HEK293T (cell line): Measurements from ENCODE around the gene ZNF429.

ENCODE experiments used
- ARNT ChIP-seq: fragments of 450-650 bp; IDR thresholded peaks from 2 replicates; pipeline ENCODE4 v1.6.1; 2017; ENCODE audit warnings: mild to moderate bottlenecking
- BHLHE40 ChIP-seq: fragments of 450-650 bp; IDR thresholded peaks from 2 replicates; pipeline ENCODE4 v1.6.1; 2016; ENCODE audit warnings: mild to moderate bottlenecking, moderate library complexity, borderline replicate concordance
- CTBP1 ChIP-seq: fragments of 450-650 bp; IDR thresholded peaks from 2 replicates; pipeline ENCODE4 v1.6.1; 2016; ENCODE audit warnings: borderline replicate concordance
- ELF4 ChIP-seq: fragments of 450-650 bp; IDR thresholded peaks from 2 replicates; pipeline ENCODE4 v1.6.1; 2017; ENCODE audit warnings: antibody characterized with exemption
- FOXA1 ChIP-seq: fragments of 450-650 bp; IDR thresholded peaks from 2 replicates; pipeline ENCODE4 v1.6.1; 2016; ENCODE audit warnings: mild to moderate bottlenecking
- FOXM1 ChIP-seq: fragments of 450-650 bp; IDR thresholded peaks from 2 replicates; pipeline ENCODE4 v1.6.1; 2017; ENCODE audit warnings: mild to moderate bottlenecking, borderline replicate concordance
- HDGF ChIP-seq: fragments of 450-650 bp; IDR thresholded peaks from 2 replicates; pipeline ENCODE4 v1.6.1; 2017; ENCODE audit warnings: antibody characterized with exemption, borderline replicate concordance
- L3MBTL2 ChIP-seq: fragments of 450-650 bp; conservative IDR thresholded peaks from 2 replicates; pipeline ENCODE4 v1.6.1; 2016; ENCODE audit warnings: mild to moderate bottlenecking
- LEF1 ChIP-seq: fragments of 450-650 bp; IDR thresholded peaks from 2 replicates; pipeline ENCODE4 v1.6.1; 2017; ENCODE audit warnings: mild to moderate bottlenecking, borderline replicate concordance
- NFRKB ChIP-seq: fragments of 450-650 bp; IDR thresholded peaks from 2 replicates; pipeline ENCODE4 v1.6.1; 2016; ENCODE audit warnings: mild to moderate bottlenecking, moderate library complexity
- PKNOX1 ChIP-seq: fragments of 450-650 bp; IDR thresholded peaks from 2 replicates; pipeline ENCODE4 v1.6.1; 2016
- SP1 ChIP-seq: fragments of 450-650 bp; IDR thresholded peaks from 2 replicates; pipeline ENCODE4 v1.6.1; 2017
- ZNF384 ChIP-seq: fragments of 450-650 bp; IDR thresholded peaks from 2 replicates; pipeline ENCODE4 v1.6.1; 2016

DNA sequence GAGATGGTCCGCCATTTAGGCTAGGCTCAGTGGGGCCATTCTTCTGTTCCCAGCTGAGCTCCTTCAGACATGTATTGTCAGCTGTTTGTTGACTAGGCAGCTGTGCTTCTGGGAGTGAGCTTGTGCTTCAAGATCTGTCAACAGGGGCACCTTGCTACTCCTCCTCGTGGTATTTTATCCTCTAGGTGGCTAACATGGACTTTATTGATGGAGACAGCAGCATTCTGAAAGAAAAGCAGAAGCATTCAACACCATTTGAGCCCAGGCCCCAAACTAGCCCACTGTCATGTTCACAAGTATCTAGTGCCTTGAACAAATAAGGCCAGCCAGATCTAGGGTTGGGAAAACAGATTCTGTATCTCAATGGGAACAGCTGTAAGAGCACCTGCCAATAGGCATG lies 65.9 kb downstream of the ZNF429 start:
- TF ChIP-seq L3MBTL2 (no peak), NFRKB (no peak), ARNT (no peak), CTBP1 (no peak), FOXA1 (no peak), SP1 (no peak), LEF1 (no peak), BHLHE40 (no peak), HDGF (no peak), FOXM1 (no peak), ELF4 (no peak), ZNF384 (no peak), PKNOX1 (no peak)
